Panc1 (cell line): ENCODE measurements around the gene PELI2.

ENCODE experiments used
- CTCF ChIP-seq: fragments of 450-650 bp; IDR thresholded peaks from 2 replicates; pipeline ENCODE4 v1.5.1; 2017; ENCODE audit warnings: mild to moderate bottlenecking
- POLR2AphosphoS5 ChIP-seq: IDR thresholded peaks from 2 replicates; pipeline ENCODE4 v1.6.1; 2012; ENCODE audit warnings: mild to moderate bottlenecking, low read depth, low read length, moderate library complexity
- REST ChIP-seq, 2 experiments: IDR thresholded peaks; 2 replicates each; pipeline ENCODE4 v1.6.1; 2011 to 2012; ENCODE audit warnings: low read depth in 2 of 2, control low read depth in 1 of 2, low read length in 1 of 2, mild to moderate bottlenecking in 1 of 2, moderate library complexity in 1 of 2; ENCODE audit not compliant: insufficient read depth in 1 of 2
- SIN3A ChIP-seq: IDR thresholded peaks from 2 replicates; pipeline ENCODE4 v1.6.1; 2012; ENCODE audit warnings: low read depth, mild to moderate bottlenecking, low read length, moderate library complexity, borderline replicate concordance; ENCODE audit not compliant: insufficient read depth
- TCF7L2 ChIP-seq: IDR thresholded peaks from 2 replicates; pipeline ENCODE4 v1.6.1; 2011; ENCODE audit warnings: mild to moderate bottlenecking, low read depth, low read length, inconsistent platforms

GRCh38 chr14:56170877-56171422 lies 52.7 kb downstream of the PELI2 start:
- no peak for TF ChIP-seq CTCF
- no peak for TF ChIP-seq POLR2AphosphoS5
- no peak for TF ChIP-seq SIN3A
- TF ChIP-seq REST (IDR thresholded peaks at IDR 0.05; ENCODE audit: insufficient read depth in 1 of 2, low read depth in 2 of 2, low read length in 1 of 2) = no peak
- TF ChIP-seq TCF7L2 = no peak
